ENCODE results near the gene CLN5.

GRCh38 chr13:77016251-77016812 lies 24.5 kb downstream of the CLN5 start:
- TF ChIP-seq, protein P1, sequence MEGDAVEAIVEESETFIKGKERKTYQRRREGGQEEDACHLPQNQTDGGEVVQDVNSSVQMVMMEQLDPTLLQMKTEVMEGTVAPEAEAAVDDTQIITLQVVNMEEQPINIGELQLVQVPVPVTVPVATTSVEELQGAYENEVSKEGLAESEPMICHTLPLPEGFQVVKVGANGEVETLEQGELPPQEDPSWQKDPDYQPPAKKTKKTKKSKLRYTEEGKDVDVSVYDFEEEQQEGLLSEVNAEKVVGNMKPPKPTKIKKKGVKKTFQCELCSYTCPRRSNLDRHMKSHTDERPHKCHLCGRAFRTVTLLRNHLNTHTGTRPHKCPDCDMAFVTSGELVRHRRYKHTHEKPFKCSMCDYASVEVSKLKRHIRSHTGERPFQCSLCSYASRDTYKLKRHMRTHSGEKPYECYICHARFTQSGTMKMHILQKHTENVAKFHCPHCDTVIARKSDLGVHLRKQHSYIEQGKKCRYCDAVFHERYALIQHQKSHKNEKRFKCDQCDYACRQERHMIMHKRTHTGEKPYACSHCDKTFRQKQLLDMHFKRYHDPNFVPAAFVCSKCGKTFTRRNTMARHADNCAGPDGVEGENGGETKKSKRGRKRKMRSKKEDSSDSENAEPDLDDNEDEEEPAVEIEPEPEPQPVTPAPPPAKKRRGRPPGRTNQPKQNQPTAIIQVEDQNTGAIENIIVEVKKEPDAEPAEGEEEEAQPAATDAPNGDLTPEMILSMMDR (IDR thresholded peaks at IDR 0.05), result no peak
- TF ChIP-seq POLR2A (IDR thresholded peaks at IDR 0.05), result no peak
- no peak for TF ChIP-seq POLR2AphosphoS5 (IDR thresholded peaks at IDR 0.05)
